PC-9 (cell line): ENCODE measurements around the gene RNF151. TPM values are rescaled to one million over a fixed set of nuclear protein-coding genes. Genes with fewer than 3 reads are reported as not detected.

ENCODE experiments used
- BruUV-seq: library from RNA; stranded (reverse); fragments of 400-500 nt; replicated peaks from 2 replicates; lab custom pipeline; 2021; lab: Mats Ljungman, UMichigan
- CTCF ChIA-PET: fragments of 300-600 bp; sonication (Branson Sonifier 250); formaldehyde crosslinking; loops from one replicate; lab custom pipeline; 2022; ENCODE audit warnings: antibody characterized with exemption; lab: Charles Lee
- POLR2A ChIA-PET: fragments of 300-600 bp; sonication (Branson Sonifier 250); formaldehyde crosslinking; loops from one replicate; lab custom pipeline; 2022; ENCODE audit warnings: antibody characterized with exemption; ENCODE audit not compliant: unreplicated experiment; lab: Charles Lee
- DNase-seq, 2 experiments: peaks; one replicate each; pipeline versions ENCODE4 v3.0.0 to v3.0.0-alpha.2; 2015 to 2022; ENCODE audit warnings: mixed read lengths in 1 of 2
- H2AFZ ChIP-seq: fragments of 200-600 bp; sonication (generic); 2 replicates; pipeline ENCODE4 v1.8.1; 2017; ENCODE audit warnings: antibody characterized with exemption
- H3F3A ChIP-seq: fragments of 200-600 bp; sonication (generic); 2 replicates; pipeline ENCODE4 v1.8.1; 2017; ENCODE audit warnings: antibody characterized with exemption, mild to moderate bottlenecking, low read depth; ENCODE audit not compliant: insufficient read depth
- H3K27ac ChIP-seq: fragments of 200-600 bp; sonication (generic); 2 replicates; pipeline ENCODE4 v1.6.1; 2016; ENCODE audit warnings: mixed run types
- H3K27me3 ChIP-seq: fragments of 200-600 bp; sonication (generic); 2 replicates; pipeline ENCODE4 v1.6.1; 2016; ENCODE audit warnings: low read depth, mixed run types; ENCODE audit not compliant: insufficient read depth
- H3K36me3 ChIP-seq: fragments of 200-600 bp; sonication (generic); 2 replicates; pipeline ENCODE4 v1.6.1; 2016; ENCODE audit warnings: low read depth, mixed run types
- H3K4me1 ChIP-seq: fragments of 200-600 bp; sonication (generic); replicated peaks from 2 replicates; pipeline ENCODE4 v1.6.1; 2016; ENCODE audit warnings: mixed run types; ENCODE audit not compliant: insufficient read depth
- H3K4me2 ChIP-seq: fragments of 200-600 bp; sonication (generic); 2 replicates; pipeline ENCODE4 v1.6.1; 2017; ENCODE audit warnings: mixed run types
- H3K4me3 ChIP-seq: fragments of 200-600 bp; sonication (generic); 2 replicates; pipeline ENCODE4 v1.6.1; 2016; ENCODE audit warnings: mixed run types
- H3K79me2 ChIP-seq: fragments of 200-600 bp; sonication (generic); 2 replicates; pipeline ENCODE4 v1.6.1; 2017; ENCODE audit warnings: low read depth, mixed run types
- H3K9me2 ChIP-seq: fragments of 200-600 bp; sonication (generic); 2 replicates; pipeline ENCODE4 v1.8.1; 2017; ENCODE audit warnings: mild to moderate bottlenecking; ENCODE audit not compliant: insufficient read depth
- H3K9me3 ChIP-seq: fragments of 200-600 bp; sonication (generic); 2 replicates; pipeline ENCODE4 v1.8.1; 2016; ENCODE audit warnings: low read depth; ENCODE audit not compliant: insufficient read depth
- H4K20me1 ChIP-seq: fragments of 200-600 bp; sonication (generic); 2 replicates; pipeline ENCODE4 v1.8.1; 2017; ENCODE audit not compliant: insufficient read depth
- CTCF ChIP-seq: fragments of 200-600 bp; sonication (generic); conservative IDR thresholded peaks from 2 replicates; pipeline ENCODE4 v1.6.1; 2017; ENCODE audit warnings: mixed run types, antibody characterized with exemption, mild to moderate bottlenecking, moderate library complexity
- EZH2 ChIP-seq: fragments of 200-600 bp; sonication (generic); IDR thresholded peaks from 2 replicates; pipeline ENCODE4 v1.8.0; 2017; ENCODE audit warnings: antibody characterized with exemption, low read depth
- intact Hi-C: fragments of 100-400 bp; cut with micrococcal nuclease; formaldehyde crosslinking; loops from one replicate; pipeline ENCODE4 v1.10.0; 2022; ENCODE audit not compliant: unreplicated experiment
- total RNA-seq: library from RNA; stranded (reverse); gene quantifications from 2 replicates; pipeline ENCODE4 v1.2.3, GENCODE V29; 2021

Gene RNF151
- total RNA-seq, 1 experiment from 2014 or later: not detected

GRCh38 chr16:1997494-1998359 lies 31.1 kb downstream of the RNF151 start:
- Histone ChIP-seq H3F3A (peaks cover 38% of the 10 kb centered on the region), H3K36me3 (no peaks in the 10 kb centered on the region), H3K4me1 (peaks cover 20% of the 10 kb centered on the region), H3K4me3 (no peak overlapping the region), H3K27me3 (no peaks in the 10 kb centered on the region), H2AFZ (no peak overlapping the region), H3K9me2 (no peaks in the 10 kb centered on the region), H4K20me1 (peaks cover 3% of the 10 kb centered on the region; the same call in 1 of the 2 replicates), H3K79me2 (no peaks in the 10 kb centered on the region), H3K27ac (no peak overlapping the region), H3K9me3 (no peaks in the 10 kb centered on the region), H3K4me2 (no peak overlapping the region)
- ChIA-PET POLR2A (interaction anchor here (0.6 kb wide), 1 partner anchor 218 kb away, joined by 4 read pairs; no protein-coding TSS in a partner anchor), CTCF (no interaction called here)
- no peak for TF ChIP-seq CTCF
- intact Hi-C loops: no loop called here
- BruUV-seq: TSS peak; percentile 18
- DNase-seq: no peak

- BruUV-seq: no TSS peak
- Histone ChIP-seq H3K27me3 (no peaks in the 10 kb centered on the region), H3K79me2 (0 out of 2 replicates have a peak, but pooled peaks cover 2% of the 10 kb centered on the region), H3K9me3 (no peaks in the 10 kb centered on the region), H3K27ac (no peak overlapping the region), H3K4me1 (peaks cover 16% of the 10 kb centered on the region), H3F3A (peaks cover 31% of the 10 kb centered on the region), H3K36me3 (0 out of 2 replicates have a peak, but pooled peaks cover 3% of the 10 kb centered on the region), H2AFZ (no peak overlapping the region), H3K9me2 (no peaks in the 10 kb centered on the region), H4K20me1 (peaks cover 6% of the 10 kb centered on the region; the same call in 1 of the 2 replicates), H3K4me3 (no peak overlapping the region), H3K4me2 (no peak overlapping the region)
- intact Hi-C loops: no loop called here
- TF ChIP-seq EZH2: no peak
- TF ChIP-seq CTCF: no peak
- no peak for DNase-seq
- ChIA-PET CTCF (no interaction called here), POLR2A (no interaction called here)
Observed at GRCh38 chr16:1998360-1998835, 31.7 kb downstream of the RNF151 start.

GRCh38 chr16:1998852-1999801 lies 32.5 kb downstream of the RNF151 start:
- Histone ChIP-seq H4K20me1 (peaks cover 14% of the 10 kb centered on the region), H3F3A (peaks cover 24% of the 10 kb centered on the region), H3K4me3 (no peak overlapping the region), H3K27ac (no peak overlapping the region), H3K36me3 (0 out of 2 replicates have a peak, but pooled peaks cover 5% of the 10 kb centered on the region), H3K9me3 (no peaks in the 10 kb centered on the region), H3K4me2 (no peak overlapping the region), H3K9me2 (no peaks in the 10 kb centered on the region), H3K79me2 (peaks cover 9% of the 10 kb centered on the region; the same call in 1 of the 2 replicates), H2AFZ (no peak overlapping the region), H3K27me3 (no peaks in the 10 kb centered on the region), H3K4me1 (peaks cover 8% of the 10 kb centered on the region)
- ChIA-PET POLR2A (no interaction called here), CTCF (no interaction called here)
- TF ChIP-seq EZH2 (no peak), CTCF (no peak)
- no TSS peak for BruUV-seq
- intact Hi-C loops: no loop called here
- DNase-seq: no peak
